SW480 (cell line): ENCODE measurements around the gene EFCAB11.

Experiments
- DNase-seq: peaks from one replicate; pipeline ENCODE4 v3.0.0-alpha.2; 2016; ENCODE audit warnings: low spot score

EFCAB11 gene

DNA sequence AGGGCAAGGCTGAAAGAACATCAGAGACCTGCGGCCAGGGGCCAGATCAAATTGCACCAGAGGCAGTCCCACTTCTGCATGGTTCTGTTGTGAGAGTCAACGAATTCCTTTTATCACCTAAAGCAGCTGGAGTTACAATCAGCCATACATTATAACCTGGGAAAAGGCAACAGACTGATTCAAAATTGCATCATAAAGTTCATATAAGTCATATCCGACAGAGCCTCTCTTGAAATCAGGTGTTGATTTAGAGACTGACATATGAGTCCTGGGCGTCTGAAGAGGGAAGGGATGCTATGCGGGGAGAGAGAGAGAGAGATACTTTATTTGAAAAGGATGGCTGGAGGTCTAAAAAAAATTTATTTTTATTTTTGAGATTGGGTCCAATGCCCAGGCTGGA, 89.4 kb downstream of the EFCAB11 start:
- no peak for DNase-seq

DNA sequence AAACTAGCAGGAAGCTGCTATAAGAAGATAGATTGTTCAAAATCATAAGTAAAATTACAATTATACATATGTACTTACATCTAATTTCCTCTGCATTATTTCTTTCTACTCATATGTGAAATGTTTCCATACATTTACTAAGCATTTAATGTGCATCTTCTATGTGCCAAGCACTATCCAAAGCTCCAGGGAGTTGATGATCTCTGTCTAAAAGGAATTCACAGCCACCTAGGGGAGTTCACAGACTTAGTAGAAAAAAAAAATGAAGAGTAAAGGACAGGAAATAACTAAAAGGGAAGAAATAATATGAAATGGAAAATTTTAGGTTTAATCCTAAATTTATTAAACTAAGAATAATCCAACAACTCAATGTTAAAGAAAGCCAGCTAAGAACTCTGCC, 91.7 kb downstream of the EFCAB11 start:
- no peak for DNase-seq

DNA sequence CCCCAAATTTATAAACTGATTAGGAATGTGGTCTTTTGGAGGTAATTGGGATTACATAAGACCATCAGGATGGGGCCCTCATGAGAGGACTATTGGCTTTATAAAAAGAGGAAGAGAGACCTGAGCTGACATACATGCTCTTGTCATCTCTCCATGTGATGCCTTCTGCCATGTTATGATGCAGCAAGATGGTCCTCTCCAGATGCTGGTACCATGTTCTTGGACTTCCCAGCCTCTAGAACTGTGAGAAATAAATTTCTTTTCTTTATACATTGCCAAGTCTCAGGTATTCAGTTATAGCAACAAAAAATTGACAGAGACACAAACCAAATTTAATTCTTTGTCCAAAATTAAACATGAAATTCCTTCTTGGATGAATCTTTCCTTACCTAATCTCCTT, 92.9 kb downstream of the EFCAB11 start:
- DNase-seq: no peak

DNA sequence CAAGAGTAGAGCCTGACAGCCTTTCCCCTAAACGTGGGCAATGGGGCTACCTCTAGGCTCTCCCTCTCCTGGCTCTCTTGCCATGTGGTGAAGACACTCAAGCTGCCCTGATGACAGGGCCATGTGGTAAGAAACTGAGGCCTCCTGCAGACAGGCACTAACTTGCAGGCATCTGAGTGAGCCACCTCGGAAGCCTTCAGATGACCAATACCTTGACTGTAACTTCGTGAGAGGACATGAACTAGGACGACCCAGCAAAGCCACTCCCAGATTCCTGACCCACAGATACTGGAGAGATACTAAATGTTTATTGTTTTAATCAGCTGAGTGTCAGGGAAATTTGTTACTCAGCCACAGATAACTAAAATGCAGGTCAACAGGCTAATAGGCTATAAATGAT, 96.4 kb downstream of the EFCAB11 start:
- no peak for DNase-seq

DNA sequence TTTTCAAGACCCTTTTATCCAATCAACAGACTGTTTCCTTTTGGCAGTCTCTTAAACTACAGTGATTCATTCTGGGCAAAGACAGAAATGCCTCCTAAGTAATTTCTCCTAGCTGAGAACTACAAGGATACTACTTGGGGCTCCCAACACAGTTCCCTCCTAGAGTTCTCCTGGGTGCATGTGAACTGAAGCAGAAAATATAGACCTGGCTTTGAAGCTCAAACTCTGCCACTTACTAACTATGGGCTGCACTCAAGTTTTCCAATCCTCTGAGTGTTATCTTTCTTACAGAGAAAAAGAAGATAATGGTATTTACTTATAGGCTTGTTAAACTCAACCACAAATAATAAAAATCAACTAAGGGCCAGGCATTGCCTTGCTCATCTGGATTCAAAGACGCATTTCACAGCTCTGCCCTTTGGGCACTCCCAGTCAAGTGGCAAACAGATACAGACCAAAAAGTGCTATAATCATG, 97.6 kb downstream of the EFCAB11 start:
- DNase-seq: no peak

DNA sequence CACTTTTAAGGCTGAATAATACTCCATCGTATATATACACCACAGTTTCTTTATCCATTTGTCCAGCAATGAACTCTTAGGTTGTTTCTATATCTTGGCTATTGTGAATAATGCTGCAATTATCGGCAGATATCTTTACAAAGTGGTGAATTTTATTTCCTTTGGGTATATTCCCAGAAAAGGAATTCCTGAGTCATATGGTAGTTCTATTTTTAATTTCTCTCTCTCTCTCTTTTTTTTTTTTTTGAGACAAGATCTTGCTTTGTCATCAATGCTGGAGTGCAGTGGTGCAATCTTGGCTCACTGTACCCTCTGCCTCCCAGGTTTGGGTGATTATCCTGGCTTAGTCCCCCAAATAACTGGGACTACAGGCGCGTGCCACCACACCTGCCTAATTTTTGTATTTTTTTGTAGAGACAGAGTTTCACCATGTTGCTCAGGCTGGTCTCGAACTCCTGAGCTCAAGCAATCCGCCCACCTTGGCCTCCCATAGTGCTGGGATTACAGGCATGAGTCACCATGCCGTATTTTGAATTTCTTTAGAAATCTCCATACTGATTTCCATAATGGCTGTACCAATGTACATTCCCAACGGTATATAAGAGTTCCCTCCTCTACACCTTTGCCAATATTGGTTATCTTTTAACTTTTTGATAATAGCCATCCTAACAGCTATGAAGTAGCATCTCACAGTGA, 98.4 kb downstream of the EFCAB11 start:
- DNase-seq: no peak

DNA sequence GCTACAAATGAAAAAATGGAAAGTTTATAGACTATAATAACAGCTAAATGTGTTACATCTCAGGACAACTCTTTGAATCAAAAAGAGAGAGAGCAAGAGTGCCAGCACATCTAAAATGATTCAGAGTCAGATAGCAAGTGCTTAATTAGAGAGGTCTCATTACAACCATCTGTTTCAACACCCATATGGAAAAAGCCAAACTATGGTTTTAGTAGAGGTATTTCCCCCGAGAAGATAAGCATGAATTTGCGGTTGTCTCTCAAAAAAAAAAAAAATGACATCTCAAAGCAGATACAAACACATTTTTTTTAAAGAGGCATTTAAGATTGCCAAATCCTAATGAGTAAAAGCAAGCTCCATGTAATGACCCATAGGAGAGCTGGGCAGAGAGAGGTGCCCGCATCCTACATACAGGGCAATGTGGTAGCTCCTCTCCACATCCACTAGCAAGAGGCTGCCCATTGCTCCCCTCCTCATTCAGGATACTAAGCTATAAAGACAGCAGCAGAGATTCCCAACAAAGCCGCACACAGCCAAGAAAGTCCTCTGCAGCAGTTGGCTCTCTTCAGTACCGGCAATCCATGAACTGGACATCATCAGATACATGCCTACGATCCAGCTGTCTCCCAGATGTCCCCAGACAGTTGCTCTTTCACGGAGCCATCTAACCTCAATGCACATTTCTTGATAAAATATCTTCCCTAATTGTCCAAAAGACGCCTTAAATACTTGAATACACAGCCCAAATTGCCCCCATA, 100.4 kb downstream of the EFCAB11 start:
- DNase-seq: no peak

DNA sequence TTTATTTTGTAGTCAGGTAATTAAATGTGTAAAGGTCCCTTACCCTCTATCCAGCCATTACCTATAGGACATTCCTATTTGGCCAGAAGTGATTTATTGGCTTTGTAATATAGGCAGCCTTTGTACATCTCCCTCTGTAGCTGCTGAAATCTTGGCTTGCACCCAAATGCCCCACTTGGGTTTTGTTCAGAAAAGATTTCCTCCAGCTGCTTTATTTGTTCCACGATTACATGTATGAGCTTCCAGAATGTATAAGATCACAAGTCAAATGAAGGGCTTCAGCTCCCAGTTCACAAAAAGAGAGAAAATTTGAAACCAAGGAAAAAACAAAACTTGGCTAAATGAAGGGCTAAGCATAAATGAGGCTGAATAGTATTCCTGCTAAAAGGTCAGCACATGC, 103.4 kb downstream of the EFCAB11 start:
- DNase-seq: no peak

DNA sequence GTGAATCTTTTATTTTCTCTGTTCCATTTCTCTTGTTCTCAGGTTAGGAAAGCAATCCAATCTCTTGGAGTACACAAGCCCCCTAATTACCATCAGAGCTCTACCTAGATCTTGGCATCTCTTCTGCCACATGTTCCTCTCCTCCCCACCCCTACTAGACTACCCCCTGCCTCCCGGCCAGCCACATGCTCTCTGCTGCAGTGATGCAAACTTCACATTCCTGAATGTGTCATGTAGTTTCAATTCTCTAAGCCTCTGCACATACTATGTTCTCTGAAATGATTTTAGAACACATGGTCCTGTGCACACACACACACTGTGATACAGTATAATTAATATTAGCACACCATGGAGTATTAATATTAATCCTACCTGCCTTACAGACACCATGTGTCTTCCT, 104.6 kb downstream of the EFCAB11 start:
- DNase-seq: no peak

DNA sequence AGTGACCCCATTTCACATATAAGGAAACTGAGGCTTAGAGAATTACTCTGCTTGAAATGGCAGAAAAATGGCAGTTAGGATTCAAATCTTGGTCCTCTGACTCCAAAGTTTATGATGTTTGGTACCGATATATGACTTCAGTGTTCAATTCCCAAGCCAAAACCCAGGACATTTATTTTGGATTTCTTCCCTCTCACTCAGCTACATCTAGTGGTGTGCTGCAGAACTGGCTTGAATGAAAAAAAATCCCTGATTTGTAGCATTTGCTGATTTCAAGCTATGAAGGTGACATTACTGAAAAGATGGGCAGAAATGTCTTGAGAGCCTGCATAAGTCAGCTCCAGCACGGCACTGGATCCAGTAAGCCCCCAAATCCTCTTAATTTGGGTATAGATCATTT, 106.4 kb downstream of the EFCAB11 start:
- DNase-seq: no peak

DNA sequence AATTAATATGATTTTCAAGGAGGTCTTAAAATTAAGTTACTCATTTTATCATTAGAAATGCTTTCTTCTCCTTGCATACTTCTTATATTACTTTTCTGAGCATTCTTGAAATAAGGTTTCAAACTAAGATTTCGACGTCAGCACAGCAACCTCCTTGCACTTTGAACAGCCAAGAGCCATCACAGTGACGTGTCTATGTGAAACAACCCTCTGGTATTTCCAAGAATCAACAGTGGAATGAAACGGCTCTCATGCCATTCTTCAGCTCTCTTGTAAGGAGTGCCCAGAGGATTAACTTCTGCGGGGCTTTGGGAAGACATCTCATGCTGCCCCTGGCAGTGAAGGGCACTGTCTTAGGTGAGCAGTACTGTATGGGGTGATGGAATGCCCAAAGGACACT, 109.2 kb downstream of the EFCAB11 start:
- no peak for DNase-seq

DNA sequence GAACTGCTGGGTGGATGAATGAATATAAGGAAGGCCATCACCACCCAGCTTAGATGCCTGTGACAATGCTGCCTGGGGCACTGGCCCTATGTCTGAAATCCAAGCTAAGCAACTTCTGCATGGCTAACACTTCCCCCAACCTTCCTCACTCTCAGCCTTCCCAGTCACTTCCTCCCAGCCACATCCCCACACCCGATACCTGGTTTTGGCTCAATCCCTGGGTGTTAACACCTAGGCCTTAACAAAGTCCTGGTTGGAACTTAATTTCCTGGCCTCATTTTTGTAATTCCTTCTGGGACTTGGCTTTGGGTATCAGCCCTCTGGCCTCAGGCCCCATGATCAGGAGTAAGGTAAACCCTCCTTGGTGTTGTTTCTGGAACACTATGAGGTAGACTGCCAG, 110.0 kb downstream of the EFCAB11 start:
- DNase-seq: no peak

DNA sequence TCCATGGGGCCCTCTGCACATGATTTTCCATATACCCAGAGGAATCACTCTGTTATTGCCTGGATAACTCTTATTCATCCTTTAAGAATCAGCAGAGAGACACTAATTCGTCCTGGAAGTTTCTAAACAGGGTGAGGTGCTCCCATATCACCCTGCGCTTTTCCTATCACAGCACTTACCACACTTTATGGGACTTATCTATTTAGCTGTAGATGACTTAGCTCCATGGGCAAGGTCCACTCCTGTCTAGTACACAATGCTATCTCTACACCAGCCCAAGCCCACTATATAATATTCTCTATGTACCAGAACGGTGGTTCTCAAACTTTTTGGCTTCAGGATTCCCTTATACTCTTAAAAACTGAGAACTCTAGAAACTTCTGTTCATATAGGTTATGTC, 111.7 kb downstream of the EFCAB11 start:
- DNase-seq: no peak

DNA sequence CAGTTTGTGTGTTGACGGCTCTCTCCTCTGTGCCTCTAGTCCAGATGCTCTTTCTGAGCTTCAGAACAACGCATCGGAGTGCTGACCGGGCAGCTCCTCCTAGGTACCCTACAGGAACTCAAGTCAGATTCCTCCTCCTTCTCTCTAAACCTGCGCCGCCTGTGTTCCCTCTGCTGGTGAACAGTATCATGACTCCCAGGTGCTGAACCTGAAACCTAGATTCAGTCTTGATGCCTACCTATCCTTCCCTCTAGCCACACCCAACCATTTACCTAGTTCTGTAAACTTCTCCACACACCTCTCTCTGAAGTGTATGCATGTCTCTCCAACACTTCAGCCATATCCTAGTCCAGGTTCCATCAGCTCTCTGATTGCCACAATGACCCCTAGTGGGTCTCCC, 112.7 kb downstream of the EFCAB11 start:
- DNase-seq: no peak

DNA sequence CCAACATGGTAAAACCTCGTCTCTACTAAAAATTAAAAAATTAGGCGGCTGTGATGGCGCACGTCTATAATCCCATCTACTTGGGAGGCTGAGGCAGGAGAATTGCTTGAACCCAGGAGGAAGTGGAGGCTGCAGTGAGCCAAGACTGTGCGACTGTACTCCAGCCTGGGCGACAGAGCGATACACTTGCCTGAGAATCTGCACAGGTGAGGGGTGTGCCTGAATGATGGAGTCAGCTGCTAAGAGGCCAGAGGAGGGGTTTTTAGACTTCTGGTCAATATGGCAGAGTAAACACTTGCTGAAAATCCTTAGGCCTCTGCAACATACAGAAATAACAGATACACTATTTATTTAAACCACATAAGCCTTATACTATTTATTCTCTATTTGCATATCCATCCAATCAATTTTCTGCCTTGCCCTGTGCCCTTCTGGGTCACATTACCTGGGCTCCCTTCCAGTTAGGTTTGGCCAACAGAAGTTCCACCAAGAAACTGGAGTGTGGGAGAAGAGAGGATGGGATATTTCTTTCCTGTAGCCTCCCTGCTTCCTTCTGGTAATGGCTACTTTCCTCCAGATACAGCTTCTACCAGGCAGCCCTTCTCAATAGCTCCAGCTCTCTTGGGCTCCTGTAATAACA, 117.6 kb downstream of the EFCAB11 start:
- no peak for DNase-seq

DNA sequence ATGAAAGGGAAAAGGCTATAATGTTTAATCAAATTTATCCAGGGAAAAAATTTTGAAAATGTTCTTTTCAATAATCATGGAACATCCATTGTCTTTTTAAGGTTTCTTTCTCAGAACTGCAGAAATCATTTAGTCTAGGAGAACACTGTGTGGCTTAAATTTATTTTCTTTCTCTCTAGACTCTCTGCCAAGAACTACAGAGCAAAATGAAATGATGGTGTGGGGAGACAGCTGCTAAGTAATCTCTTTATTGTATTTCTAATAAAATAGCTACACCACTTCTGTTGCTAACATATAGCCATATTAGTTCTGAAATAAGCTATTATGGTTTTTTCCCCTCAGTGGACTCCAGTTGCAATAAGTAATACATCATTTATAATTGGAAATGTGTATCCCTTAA, 120.9 kb downstream of the EFCAB11 start:
- DNase-seq: no peak

DNA sequence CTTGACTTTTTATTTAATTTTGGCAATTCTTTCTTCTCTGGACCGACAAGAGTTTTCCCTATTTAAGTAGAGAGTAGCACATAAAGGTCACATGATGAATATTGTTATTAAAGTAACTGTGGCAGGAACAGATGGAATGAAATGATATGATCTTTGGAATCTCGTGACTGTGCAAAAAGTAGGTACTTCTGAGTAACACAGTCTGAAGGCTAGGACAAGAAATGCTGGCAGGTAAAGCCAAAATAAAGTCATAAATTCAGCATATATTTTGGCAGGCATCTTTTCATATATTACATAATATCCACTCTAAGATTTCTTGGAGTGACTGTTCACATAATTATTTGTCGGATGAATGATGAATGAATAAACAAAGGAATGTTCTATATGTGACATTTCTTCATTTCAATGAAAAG, 121.4 kb downstream of the EFCAB11 start:
- no peak for DNase-seq

DNA sequence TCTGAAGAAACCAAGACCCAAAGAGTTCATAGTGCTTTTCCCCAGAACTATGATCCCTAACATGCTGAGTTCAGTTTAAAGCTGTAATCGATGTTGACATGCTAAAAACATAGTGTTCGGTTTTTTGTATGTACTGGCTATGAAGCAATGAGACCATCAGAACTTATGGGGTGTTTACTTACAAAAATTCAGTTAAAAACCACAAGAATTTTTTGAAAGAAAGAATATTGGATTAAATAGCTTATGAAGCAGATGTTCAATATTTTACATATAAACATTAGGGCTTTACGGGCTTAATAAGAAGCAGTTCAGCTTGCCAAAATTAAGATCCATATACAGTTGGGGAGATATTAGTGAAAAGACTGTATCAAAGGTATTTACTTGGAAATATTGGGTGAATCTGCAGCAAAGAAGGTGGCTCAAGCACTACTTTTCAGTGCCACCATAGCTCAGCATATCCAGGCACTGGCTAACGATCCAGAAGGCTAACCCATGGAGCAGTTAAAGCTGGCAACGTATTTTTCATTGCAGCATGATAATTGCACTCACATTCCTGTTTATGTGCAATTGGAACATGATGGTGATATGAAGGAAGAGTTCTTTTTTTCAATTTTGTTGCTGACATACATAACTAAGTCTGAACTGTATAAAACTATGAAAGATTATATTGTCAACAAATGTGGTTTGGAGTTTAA, 125.9 kb downstream of the EFCAB11 start:
- no peak for DNase-seq

DNA sequence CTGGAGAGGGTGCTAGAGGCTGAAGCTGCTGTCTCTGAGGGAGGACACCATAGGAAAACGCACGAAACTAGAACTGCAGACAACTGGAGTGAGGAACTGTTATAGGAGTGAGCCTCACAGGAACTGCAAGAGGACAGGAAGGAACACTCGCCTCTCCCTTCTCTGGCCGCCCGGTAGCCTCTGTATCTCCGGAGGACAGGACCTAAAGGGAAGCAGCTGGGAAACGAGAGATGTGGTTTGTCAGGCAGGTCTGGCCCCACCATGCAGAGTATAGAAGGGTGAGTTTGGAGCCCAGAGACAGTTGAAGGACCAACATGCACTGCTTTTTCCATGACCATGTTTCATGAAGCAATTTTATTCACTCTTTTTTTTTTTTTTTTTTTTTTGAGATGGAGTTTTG, 127.3 kb downstream of the EFCAB11 start:
- DNase-seq: no peak

DNA sequence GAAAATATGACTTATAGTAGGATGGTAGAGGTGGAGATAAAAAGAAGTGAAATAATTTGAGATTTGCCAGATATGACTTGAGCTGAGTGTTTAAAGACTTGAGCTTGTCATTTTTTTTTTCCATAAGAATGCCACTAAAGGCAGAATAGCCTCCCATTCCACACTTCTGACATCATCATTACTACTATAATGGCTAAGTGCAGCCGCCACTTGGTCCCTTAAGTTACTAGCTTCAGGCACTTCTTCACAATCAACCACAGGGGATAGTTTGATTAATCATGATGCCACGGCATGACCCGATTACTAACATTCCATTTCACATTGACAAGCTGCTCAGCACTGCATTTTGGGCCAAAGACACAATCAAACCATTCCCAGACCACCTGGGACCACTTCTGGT, 127.9 kb downstream of the EFCAB11 start:
- DNase-seq: no peak

DNA sequence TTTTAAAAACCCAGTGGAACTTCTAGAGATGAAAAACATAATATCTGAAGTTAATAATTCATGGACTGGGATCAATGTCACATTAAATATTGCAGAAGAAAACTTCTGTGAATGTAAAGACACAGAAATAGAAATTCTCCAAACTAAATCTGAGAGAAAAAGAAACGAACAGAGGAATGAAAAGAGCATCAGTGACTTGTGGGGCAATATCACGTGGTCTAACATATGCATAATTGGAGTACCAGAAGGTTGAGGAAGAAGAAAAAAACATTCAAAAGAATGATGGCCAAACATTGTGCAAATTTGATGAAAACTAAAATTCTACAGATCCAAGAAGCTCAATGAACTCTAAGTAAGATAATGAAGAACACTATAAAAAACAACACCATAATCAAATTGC, 130.8 kb downstream of the EFCAB11 start:
- DNase-seq: no peak

DNA sequence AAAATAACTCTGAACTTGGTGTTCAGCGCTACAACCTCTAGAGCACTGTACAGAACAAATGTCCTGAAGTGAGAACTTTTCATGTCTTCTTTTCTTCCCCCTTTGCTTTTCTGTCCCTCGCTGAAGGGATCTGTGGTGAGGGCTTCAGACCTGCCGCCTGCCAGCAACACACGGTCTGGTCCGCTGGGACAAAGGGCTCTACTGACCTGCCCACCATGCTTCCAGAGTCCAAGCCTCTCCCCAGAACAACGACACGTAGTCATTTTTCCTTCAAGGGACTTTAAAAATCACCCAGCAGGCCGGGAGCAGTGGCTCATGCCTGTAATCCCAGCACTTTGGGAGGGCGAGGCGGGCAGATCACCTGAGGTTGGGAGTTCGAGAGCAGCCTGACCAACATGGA, 140.4 kb downstream of the EFCAB11 start:
- DNase-seq: no peak

DNA sequence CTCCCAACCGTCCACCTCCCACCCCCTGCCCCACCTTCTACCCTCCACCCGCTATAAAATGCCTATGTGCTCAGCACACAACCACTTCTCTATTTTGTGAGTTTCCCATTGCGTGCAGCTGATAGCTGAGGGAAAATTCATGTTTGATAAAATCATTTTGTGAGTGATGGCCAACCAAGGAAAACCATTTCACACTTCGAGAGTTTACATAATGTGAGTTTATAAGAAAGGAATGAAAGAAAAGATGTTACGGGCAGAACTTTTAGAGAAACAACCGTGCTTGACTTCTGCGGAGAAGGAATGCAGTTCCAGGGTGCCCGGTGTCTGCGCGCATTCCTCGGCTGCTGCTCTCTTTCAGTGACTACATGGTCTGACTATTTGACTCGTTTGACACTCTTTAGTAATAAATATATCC, 140.9 kb downstream of the EFCAB11 start:
- no peak for DNase-seq
